NCI-H2196 (cell line): ENCODE results near the gene IQSEC1.

ENCODE experiments used
- DNase-seq: peaks from one replicate; lab custom pipeline; 2025; ENCODE audit not compliant: unreplicated experiment; lab: John Stamatoyannopoulos, UW

The IQSEC1 gene

GRCh38 chr3:13068269-13069010 is 4.8 kb downstream of the IQSEC1 start:
- DNase-seq, result no peak

- no peak for DNase-seq
These were observed 5.5 kb downstream of the IQSEC1 start for GRCh38 chr3:13067778-13068177.

DNA sequence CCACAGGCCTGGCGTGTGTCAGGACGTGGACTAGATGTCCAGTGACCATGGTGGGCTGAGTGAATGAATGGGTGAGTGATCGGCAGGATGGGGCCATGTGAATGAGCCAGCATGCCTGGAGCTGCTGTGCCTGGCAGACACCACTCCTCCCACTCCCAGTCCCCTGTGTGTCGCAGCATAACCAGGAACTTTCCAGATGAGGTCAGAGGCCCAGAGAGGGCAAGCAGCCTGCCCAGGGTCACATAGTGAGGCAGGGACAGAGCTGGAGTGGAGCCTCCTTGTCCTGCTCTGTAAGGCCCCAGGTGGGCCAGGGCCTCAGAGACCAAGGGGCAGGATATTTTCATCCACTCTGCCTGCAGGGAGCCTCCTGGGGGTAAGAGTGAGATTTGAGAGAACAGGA is 6.4 kb downstream of the IQSEC1 start:
- DNase-seq, result no peak

GRCh38 chr3:13066236-13066635 is 7.0 kb downstream of the IQSEC1 start:
- no peak for DNase-seq

- no peak for DNase-seq
These were observed 7.5 kb downstream of the IQSEC1 start for GRCh38 chr3:13065727-13066126.

GRCh38 chr3:13064964-13065363 is 8.3 kb downstream of the IQSEC1 start:
- no peak for DNase-seq

DNA sequence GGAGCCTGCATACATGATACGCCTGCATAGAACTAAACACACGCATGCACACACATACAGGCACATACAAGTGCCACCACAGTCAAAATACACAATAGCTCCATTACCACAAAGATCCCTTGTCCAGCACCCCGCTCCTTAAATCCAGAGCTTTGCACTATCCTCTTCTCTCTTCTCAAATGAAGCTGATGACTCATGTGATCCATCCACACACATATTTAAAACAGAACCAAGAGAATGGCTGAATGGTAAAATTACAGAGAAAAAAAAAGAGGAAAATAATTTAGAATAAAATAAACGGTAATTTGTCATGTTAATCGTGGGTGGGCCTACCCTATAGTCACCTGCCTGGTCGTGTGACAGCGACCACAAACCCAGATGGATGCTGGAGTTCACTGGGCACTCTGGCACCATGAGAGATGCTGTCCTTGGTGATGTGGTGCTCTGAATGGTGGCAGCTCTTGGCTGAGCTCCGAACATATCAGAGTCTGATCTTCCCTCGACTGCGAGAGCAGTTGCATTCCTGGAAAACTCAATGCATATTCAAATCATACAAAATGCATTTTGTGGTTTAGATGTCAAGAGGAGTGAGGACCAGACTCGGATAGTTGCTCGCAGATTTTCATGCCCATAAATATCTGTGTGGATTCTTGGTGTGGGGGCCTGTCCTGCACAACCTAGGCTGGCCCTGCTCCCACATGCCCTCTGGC is 8.9 kb downstream of the IQSEC1 start:
- no peak for DNase-seq

GRCh38 chr3:13063225-13063624 is 10.0 kb downstream of the IQSEC1 start:
- DNase-seq, result no peak

DNA sequence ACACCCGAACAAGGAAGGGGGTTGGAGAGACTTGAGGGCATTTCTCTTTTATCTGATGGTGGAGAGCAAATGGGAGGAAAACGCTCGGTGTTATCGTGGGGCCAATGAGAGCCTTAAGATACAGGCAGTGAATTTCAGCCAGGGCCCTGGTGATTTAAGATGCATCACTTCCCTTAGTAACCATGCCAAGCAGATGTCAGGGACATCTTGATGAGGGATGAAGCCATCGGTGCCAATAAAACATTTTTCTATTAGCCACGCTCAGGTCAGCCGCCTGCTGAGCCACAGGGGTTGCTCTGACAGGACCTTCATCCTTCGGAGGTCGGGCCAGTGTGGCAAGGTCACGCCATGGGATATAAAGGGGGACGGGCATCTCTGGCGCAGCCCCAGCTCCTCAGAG is 10.6 kb downstream of the IQSEC1 start:
- no peak for DNase-seq

DNA sequence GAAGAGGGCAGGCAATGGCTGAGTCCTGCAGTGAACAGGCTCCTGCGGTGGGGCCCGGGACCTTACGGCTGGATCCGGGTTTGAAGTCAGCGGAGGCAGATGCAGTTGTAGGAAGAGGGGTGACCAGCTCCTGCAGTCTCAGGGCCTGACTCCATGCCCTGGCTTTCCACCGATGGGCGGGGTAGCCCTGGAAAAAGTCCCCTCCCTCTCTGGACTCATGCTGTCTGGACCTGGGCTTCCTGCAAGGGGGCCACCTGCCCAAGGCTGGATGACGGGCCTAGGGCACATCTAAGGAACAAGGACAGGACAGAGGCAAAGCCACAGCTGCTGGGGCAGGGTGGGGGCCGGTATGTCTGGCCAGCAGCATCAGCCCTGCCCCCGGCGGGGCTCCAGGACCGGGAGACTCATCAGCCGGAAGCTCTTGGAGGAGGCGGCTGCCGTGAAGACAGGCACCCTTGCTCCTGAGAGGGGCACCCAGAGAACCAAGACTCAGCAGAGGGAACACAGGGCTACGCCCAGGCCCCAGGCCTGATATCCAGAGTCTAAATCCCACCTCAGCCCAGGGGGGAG is 12.8 kb downstream of the IQSEC1 start:
- DNase-seq, result no peak

DNA sequence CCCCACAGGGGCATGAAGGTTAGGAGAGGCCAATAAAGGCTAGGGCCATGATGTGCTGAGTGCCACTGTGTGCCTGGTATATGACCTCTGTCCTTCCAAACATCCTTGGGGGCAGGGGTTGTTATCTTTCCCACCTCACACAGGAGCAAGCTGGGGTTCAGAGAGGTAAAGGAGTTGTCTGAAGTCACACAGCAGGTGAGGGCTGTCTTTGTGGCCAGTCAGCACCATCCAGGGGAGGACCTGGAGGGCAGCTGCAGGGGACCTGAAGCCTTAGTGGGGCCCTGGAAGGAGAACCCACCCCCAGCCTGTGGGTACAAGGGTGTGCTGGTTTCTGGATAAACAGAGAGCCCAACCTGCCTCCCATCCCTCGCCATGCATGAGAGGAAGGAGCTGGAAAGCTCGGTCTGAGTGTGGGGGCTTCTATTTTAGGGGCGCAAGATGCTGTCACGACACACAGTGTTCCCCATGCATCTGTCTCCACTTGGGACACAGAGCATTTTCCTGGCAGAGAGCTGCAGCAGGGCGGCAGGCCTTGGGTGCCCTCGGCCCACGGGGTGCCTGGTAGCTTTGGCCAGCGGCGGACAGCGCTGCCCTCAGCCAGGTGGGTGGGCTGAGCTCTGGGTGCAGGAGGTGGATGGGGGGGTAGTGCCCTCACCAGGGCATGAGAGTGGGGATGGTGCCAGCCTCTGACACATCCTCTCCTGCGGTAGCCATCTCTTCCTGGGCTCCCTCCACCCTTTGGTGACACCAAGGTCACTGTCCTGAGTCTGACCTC is 14.7 kb downstream of the IQSEC1 start:
- DNase-seq, result no peak

- no peak for DNase-seq
These were observed 15.8 kb downstream of the IQSEC1 start for GRCh38 chr3:13057282-13058040.

GRCh38 chr3:13055634-13056033 is 17.6 kb downstream of the IQSEC1 start:
- DNase-seq, result no peak

- DNase-seq, result no peak
These were observed 18.6 kb downstream of the IQSEC1 start for GRCh38 chr3:13054341-13055285.

GRCh38 chr3:13053893-13054292 is 19.3 kb downstream of the IQSEC1 start:
- DNase-seq, result no peak

GRCh38 chr3:13053420-13053819 is 19.8 kb downstream of the IQSEC1 start:
- no peak for DNase-seq

- DNase-seq, result no peak
These were observed 20.9 kb downstream of the IQSEC1 start for GRCh38 chr3:13052191-13052820.

- no peak for DNase-seq
These were observed 21.6 kb downstream of the IQSEC1 start for GRCh38 chr3:13051581-13051980.

DNA sequence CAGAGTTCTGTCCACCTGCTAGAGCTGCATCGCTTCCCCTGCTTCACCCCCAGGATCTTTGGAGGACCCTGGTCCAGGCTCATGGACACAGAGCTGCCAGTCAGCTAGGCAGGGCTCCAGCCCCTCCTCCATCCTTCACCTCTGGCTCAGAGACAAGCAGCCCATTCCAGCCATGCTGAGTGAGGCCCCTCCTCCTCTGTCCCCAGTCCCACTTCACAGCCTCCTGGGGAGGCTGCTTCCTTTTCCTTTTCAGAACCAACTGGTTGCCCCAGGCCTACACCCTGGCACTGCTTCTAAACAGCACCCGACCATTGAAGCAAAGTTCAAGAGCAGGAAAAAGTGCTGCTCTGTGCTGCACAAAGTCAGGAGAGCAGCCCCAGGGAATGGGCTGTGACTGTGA is 22.2 kb downstream of the IQSEC1 start:
- peak; percentile 28 for DNase-seq
